B cell (primary cell): ENCODE results near the gene MFSD12. TPM values are rescaled to one million over a fixed set of nuclear protein-coding genes. Genes with fewer than 3 reads are reported as not detected.
A peak's percentile ranks its signal among the peaks of the same experiment; 100 is the strongest.

Experiments
- ATAC-seq: fragments of 200-7000 bp; cut with Tn5 transposase; one replicate; pipeline ENCODE4 v1.10.0; 2021; ENCODE audit warnings: low read depth, mild to moderate bottlenecking, moderate number of reproducible peaks, moderate library complexity
- CTCF ChIA-PET: fragments of 350-600 bp; sonication (Branson Sonifier 250); formaldehyde crosslinking; loops from one replicate; lab custom pipeline; 2021; ENCODE audit warnings: antibody characterized with exemption, inconsistent platforms; lab: Charles Lee
- POLR2A ChIA-PET: fragments of 350-600 bp; sonication (Branson Sonifier 250); formaldehyde crosslinking; loops from one replicate; lab custom pipeline; 2021; ENCODE audit warnings: antibody characterized with exemption; lab: Charles Lee
- DNase-seq: peaks from one replicate; pipeline ENCODE4 v3.0.0; 2013
- H2AFZ ChIP-seq: 2 replicates; pipeline ENCODE4 v1.6.1; 2012; ENCODE audit warnings: mild to moderate bottlenecking, low read depth, low read length; ENCODE audit not compliant: insufficient read depth, poor library complexity, severe bottlenecking
- H3K27ac ChIP-seq, 2 donors: 1 replicate in 1 of 2; 2 replicates in 1 of 2; pipeline ENCODE4 v1.5.1; 2012 to 2013; ENCODE audit warnings: low read length in 2 of 2, mild to moderate bottlenecking in 2 of 2, moderate library complexity in 1 of 2
- H3K27me3 ChIP-seq, 4 experiments: fragments of 200-600 bp in 1 of 4; sonication (generic) in 1 of 4; replicated peaks in 1 of 4; 1 replicate in 2 of 4; 2 replicates in 2 of 4; pipeline versions ENCODE4 v1.6.1 to v1.7.0; 2013 to 2016; ENCODE audit warnings: low read length in 3 of 4, mild to moderate bottlenecking in 2 of 4, mixed read lengths in 1 of 4, moderate library complexity in 1 of 4; ENCODE audit not compliant: insufficient read depth in 4 of 4, control insufficient read depth in 3 of 4; ENCODE audit errors: control extremely low read depth in 1 of 4
- H3K36me3 ChIP-seq, 2 experiments: replicated peaks in 1 of 2; 1 replicate in 1 of 2; 2 replicates in 1 of 2; pipeline versions ENCODE4 v1.6.1 to v1.7.1; 2013; ENCODE audit warnings: low read length in 1 of 2; ENCODE audit not compliant: insufficient read depth in 2 of 2, control insufficient read depth in 1 of 2; ENCODE audit errors: control extremely low read depth in 1 of 2, extremely low read depth in 1 of 2
- H3K4me1 ChIP-seq, 2 donors: fragments of 200-600 bp in 1 of 2; sonication (generic) in 1 of 2; 1 replicate in 1 of 2; 2 replicates in 1 of 2; pipeline versions ENCODE4 v1.5.1 to v1.6.1; 2013 to 2017; ENCODE audit warnings: low read length in 2 of 2; ENCODE audit not compliant: control insufficient read depth in 2 of 2, insufficient read depth in 2 of 2
- H3K4me2 ChIP-seq: replicated peaks from 2 replicates; pipeline ENCODE3; 2012; ENCODE audit warnings: mild to moderate bottlenecking, low read depth, low read length; ENCODE audit not compliant: poor library complexity, severe bottlenecking
- H3K4me3 ChIP-seq, 5 experiments: fragments of 200-600 bp in 1 of 5; sonication (generic) in 1 of 5; 1 replicate in 3 of 5; 2 replicates in 2 of 5; pipeline versions ENCODE4 v1.5.1 to v1.7.0; 2011 to 2016; ENCODE audit warnings: low read length in 4 of 5, mild to moderate bottlenecking in 4 of 5, low read depth in 2 of 5, control low read depth in 1 of 5, moderate library complexity in 1 of 5; ENCODE audit not compliant: insufficient read depth in 1 of 5; ENCODE audit errors: control extremely low read depth in 1 of 5, extremely low read depth in 1 of 5
- H3K79me2 ChIP-seq: fragments of 200-600 bp; sonication (generic); one replicate; pipeline ENCODE4 v1.6.0; 2016; ENCODE audit warnings: low read length; ENCODE audit not compliant: control insufficient read depth, insufficient read depth
- H3K9ac ChIP-seq: fragments of 200-600 bp; sonication (generic); 2 replicates; pipeline ENCODE4 v1.6.1; 2017; ENCODE audit warnings: mild to moderate bottlenecking, low read length, moderate library complexity
- H3K9me3 ChIP-seq, 3 donors: one replicate each; pipeline versions ENCODE4 v1.6.1 to v1.7.1; 2013; ENCODE audit warnings: low read length in 2 of 3; ENCODE audit not compliant: control insufficient read depth in 2 of 3, insufficient read depth in 1 of 3; ENCODE audit errors: control extremely low read depth in 1 of 3
- H4K20me1 ChIP-seq: 2 replicates; pipeline ENCODE4 v1.6.0; 2012; ENCODE audit warnings: mild to moderate bottlenecking, low read length; ENCODE audit not compliant: insufficient read depth, control insufficient read depth, poor library complexity, severe bottlenecking
- H3K27ac Mint-ChIP-seq: one replicate; pipeline ENCODE4 v1.8.0; 2021; ENCODE audit warnings: mixed read lengths
- H3K27me3 Mint-ChIP-seq: one replicate; pipeline ENCODE4 v1.8.0; 2021; ENCODE audit warnings: mixed read lengths
- H3K4me1 Mint-ChIP-seq: one replicate; pipeline ENCODE4 v1.8.0; 2021; ENCODE audit warnings: mixed read lengths
- H3K4me3 Mint-ChIP-seq: one replicate; pipeline ENCODE4 v1.8.0; 2021; ENCODE audit warnings: mixed read lengths
- H3K9me3 Mint-ChIP-seq: one replicate; pipeline ENCODE4 v1.8.0; 2022; ENCODE audit warnings: mixed read lengths; ENCODE audit not compliant: insufficient read depth
- EZH2 ChIP-seq: IDR thresholded peaks from 2 replicates; pipeline ENCODE4 v1.6.1; 2012; ENCODE audit warnings: borderline replicate concordance, low read depth, mild to moderate bottlenecking, moderate library complexity, low read length; ENCODE audit not compliant: insufficient read depth, poor library complexity, severe bottlenecking
- WGBS: methylation state at CpG from one replicate; pipeline ENCODE4 v1.1.5; 2013; ENCODE audit warnings: missing lambda C conversion rate; ENCODE audit not compliant: insufficient coverage; 5-methylcytosine and 5-hydroxymethylcytosine counted together
- intact Hi-C: fragments of 100-400 bp; cut with micrococcal nuclease; formaldehyde crosslinking; loops from one replicate; pipeline ENCODE4 v1.10.0; 2022
- polyA plus RNA-seq: library from polyadenylated mRNA; depleted of rRNA; stranded (reverse); fragments of >200 nt; gene quantifications from 2 replicates; pipeline ENCODE4 v1.2.3, GENCODE V29; 2012
- total RNA-seq, 2 donors: library from RNA; stranded (reverse); fragments of 120-200 nt in 1 of 2; gene quantifications; 1 replicate in 1 of 2; 2 replicates in 1 of 2; pipeline versions ENCODE4 v1.2.3 to v1.2.4, GENCODE V29; 2013 to 2022
- TF ChIP-seq, protein P1 (sequence below): fragments of 200-600 bp; IDR thresholded peaks from one replicate; pipeline ENCODE4 v1.8.0; 2022; ENCODE audit warnings: antibody characterized with exemption, mild to moderate bottlenecking

The MFSD12 gene
- total and polyA plus RNA-seq, 2 donors (not counting 1 experiment from before 2014, with no cell fraction given): 100 to 154 TPM

DNA sequence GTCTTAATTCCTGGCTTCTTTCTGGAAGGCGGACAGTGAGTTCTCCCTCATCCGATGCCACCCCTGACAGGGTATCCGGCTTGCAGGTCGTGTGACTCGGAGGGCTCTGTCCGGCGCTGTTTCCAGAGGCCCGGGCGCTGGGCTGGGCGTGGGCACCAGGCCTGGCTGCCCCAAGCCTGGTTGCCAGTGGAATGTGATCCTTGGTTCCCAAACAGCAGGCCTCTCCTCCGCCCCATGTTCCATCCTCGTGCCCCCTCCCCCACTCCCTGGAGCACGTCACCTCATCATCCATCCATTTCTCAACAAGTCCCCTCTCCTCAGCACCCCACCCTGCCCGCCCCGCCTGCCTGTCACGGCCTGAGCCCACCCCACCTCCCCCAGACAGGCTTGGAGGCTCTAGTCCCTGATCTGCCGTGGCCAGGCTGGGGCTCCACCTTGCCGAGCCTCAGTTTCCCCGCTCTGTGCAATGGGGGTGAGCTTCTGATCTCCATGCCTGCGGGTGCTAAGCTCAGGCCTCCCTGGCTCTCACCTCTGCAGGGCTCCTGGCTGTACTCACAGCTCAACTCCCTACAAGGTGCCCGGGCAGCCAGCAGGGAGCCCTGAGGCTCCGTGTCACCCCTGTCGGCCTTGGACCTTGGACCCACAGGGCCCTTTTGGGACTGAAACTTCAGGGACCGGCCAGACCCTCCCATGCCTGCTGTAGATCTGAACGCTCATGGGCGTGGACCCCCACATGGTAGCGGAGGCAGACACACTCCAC is 47.0 kb upstream of the MFSD12 start:
- peak overlapping the region; percentile 97 for H3K4me2 ChIP-seq
- Mint-ChIP-seq H3K27ac (no peak overlapping the region), H3K27me3 (no peaks in the 10 kb centered on the region), H3K9me3 (no peaks in the 10 kb centered on the region), H3K4me3 (no peak overlapping the region), H3K4me1 (peaks cover 20% of the 10 kb centered on the region)
- H3K4me3 ChIP-seq: peak overlapping the region in 4 of 5 experiments; percentile 49 to 71 (median 64)
- peaks cover 0 to 4% (median 0%) of the 10 kb centered on the region in 4 experiments for H3K27me3 ChIP-seq
- H3K4me1 ChIP-seq: peaks cover 36 to 49% of the 10 kb centered on the region in 2 donors
- ATAC-seq (no peak), DNase-seq (no peak)
- H2AFZ ChIP-seq: peak overlapping the region; percentile 84
- H3K27ac ChIP-seq: peak overlapping the region; percentile 2 to 61
- WGBS: 63% methylated on average over 25 of the region's 27 CpGs
- no peaks in the 10 kb centered on the region for H3K36me3 ChIP-seq
- intact Hi-C loops: no loop called here
- H3K9ac ChIP-seq: peak overlapping the region; percentile 74
- H3K9me3 ChIP-seq: peaks cover 0 to 24% (median 0%) of the 10 kb centered on the region in 3 donors
- H3K79me2 ChIP-seq: peaks cover 7% of the 10 kb centered on the region
- ChIA-PET POLR2A (interaction anchor here (0.5 kb wide), 2 partner anchors 35 to 99 kb away, joined by 7 to 9 read pairs; no protein-coding TSS in a partner anchor), CTCF (interaction anchor here (0.6 to 1.3 kb wide), 5 partner anchors 15 to 531 kb away, joined by 3 to 6 read pairs (median 5); partner anchors contain the start of gene GIPC3)
- H4K20me1 ChIP-seq: no peaks in the 10 kb centered on the region
- TF ChIP-seq EZH2: no peak
- TF ChIP-seq, protein P1, sequence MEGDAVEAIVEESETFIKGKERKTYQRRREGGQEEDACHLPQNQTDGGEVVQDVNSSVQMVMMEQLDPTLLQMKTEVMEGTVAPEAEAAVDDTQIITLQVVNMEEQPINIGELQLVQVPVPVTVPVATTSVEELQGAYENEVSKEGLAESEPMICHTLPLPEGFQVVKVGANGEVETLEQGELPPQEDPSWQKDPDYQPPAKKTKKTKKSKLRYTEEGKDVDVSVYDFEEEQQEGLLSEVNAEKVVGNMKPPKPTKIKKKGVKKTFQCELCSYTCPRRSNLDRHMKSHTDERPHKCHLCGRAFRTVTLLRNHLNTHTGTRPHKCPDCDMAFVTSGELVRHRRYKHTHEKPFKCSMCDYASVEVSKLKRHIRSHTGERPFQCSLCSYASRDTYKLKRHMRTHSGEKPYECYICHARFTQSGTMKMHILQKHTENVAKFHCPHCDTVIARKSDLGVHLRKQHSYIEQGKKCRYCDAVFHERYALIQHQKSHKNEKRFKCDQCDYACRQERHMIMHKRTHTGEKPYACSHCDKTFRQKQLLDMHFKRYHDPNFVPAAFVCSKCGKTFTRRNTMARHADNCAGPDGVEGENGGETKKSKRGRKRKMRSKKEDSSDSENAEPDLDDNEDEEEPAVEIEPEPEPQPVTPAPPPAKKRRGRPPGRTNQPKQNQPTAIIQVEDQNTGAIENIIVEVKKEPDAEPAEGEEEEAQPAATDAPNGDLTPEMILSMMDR: no peak
